Right ventricle myocardium superior (tissue), 1 donor: ENCODE data around the gene ZNRF2. TPM values are rescaled to one million over a fixed set of nuclear protein-coding genes. Genes with fewer than 3 reads are reported as not detected.
"Not testable (repeated sequence)": the region's sequence is repeated elsewhere in the genome, so short reads cannot be mapped to it uniquely, and the experiment has no call there.

Experiments used
- ATAC-seq: fragments of 200-7000 bp; cut with Tn5 transposase; one replicate; pipeline ENCODE4 v1.9.1; 2020; ENCODE audit warnings: mild to moderate bottlenecking; ENCODE audit not compliant: poor library complexity
- DNase-seq: peaks from one replicate; pipeline ENCODE4 v3.0.0-alpha.2; 2020
- intact Hi-C: fragments of 100-400 bp; cut with DNase I; formaldehyde crosslinking; loops from one replicate; pipeline ENCODE4 v1.11.2; 2022
- total RNA-seq: library from RNA; stranded (reverse); fragmentation: NEBNext Ultra II Directional; extraction: Animal tissue kit (Norgen Biotek cat#: 25700); gene quantifications from one replicate; pipeline ENCODE4 v1.2.1, GENCODE V29; 2021
- donor health status: DM: no; HTN: yes; CAD: no; lungs with severe emphysema.

Gene ZNRF2
- total RNA-seq, 1 donor from 2014 or later, result 7.2 TPM

DNA sequence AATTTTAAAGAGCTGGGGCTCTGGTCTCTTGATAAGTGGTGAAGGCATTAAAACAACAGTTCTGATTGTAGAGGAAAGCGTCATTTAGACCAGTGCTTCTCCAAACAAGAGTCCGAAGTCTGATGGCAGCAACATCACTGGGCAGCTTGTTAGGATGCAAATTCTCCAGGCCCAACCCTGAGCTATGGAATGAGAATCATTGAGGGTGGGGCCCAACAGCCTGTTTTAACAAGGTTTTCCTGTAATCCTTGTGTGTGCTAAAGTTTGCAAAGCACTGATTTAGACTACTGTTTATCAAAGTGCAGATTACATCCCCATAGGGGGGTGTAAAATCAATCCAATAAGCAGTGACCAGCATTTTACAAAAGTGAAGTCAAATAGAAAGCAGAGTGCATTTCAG, 2.6 kb upstream of the ZNRF2 start:
- intact Hi-C loops, result loop anchor here (5.0 kb wide), 1 partner anchor 131 kb away; no protein-coding TSS in a partner anchor
- no peak for ATAC-seq
- DNase-seq, result no peak

GRCh38 chr7:30282735-30283134, 1.7 kb upstream of the ZNRF2 start:
- no peak for ATAC-seq
- intact Hi-C loops, result loop anchor here (5.0 kb wide), 1 partner anchor 130 kb away; no protein-coding TSS in a partner anchor
- no peak for DNase-seq

DNA sequence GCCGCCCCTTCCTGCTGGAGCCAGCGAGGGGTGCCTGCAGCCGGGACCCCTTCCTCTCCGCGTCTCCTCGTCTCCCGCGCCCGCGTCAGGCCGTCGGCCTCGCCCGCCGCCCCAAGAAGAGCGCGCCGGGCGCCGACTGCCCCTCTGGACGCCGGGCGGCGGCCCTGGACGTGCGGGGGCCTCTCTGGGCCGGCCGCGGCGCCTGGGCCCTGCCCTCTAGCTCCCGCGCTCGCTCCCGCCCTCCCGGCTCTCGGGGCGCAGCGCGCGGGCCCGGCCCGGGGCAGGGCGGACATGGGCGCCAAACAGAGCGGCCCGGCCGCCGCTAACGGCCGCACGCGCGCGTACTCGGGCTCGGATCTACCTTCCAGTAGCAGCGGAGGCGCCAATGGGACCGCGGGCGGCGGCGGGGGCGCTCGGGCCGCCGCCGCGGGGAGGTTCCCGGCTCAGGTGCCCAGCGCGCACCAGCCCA, 704 bp downstream of the ZNRF2 start:
- intact Hi-C loops, result no loop called here
- DNase-seq, result peak; percentile 65
- peak; percentile 25 for ATAC-seq

DNA sequence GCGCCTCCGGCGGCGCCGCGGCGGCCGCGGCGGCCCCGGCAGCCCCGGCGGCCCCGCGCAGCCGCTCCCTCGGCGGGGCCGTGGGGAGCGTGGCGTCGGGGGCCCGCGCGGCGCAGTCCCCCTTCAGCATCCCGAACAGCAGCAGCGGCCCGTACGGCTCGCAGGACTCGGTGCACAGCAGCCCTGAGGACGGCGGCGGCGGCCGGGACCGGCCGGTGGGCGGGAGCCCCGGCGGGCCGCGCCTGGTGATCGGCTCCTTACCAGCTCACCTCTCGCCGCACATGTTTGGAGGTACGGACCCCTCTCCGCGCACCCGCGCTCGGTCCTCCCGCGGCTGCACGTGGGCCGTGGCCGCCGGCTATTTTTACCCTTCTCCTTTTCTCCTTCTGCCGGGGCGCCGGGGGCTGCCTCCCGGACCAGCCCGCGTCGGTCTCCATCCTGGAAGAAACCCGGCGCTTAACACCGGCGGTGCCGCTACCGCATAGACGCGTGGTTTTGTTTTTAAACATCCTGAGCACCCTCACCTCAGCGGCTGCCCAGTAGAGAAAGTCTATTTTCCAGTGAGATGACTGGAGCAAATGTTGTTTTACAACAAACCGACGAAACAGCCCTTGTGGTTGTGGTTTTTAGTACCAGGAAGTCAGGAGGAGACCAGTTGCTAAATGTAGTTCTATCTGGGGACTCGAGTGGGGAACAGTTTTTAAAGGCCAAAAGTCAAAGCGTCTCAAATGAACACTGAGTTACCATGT, 1.3 kb downstream of the ZNRF2 start:
- intact Hi-C loops, result no loop called here
- ATAC-seq, result no peak
- peak; percentile 55 for DNase-seq

GRCh38 chr7:30286749-30287148, 2.4 kb downstream of the ZNRF2 start:
- intact Hi-C loops, result no loop called here
- DNase-seq (no peak), ATAC-seq (no peak)

DNA sequence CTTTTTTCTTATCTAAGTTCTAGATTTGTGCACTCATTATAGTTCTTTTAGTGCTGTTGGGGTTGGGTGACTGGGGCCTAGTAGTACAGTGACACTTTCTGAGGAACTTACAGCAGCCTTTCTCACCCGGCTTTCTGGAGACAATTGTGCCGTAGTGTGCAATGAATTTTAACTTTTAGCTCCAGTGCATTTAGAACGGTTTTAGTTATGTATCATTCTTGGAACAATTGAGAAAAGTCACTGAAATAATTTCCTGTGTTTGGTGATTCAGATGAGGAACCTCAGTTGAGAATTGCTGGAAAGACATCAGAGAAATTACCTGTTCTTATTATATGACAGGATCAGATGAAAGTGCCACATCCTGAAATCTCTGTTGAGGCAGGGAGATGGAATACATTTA, 3.2 kb downstream of the ZNRF2 start:
- intact Hi-C loops, DNase-seq, ATAC-seq: not testable (repeated sequence)

DNA sequence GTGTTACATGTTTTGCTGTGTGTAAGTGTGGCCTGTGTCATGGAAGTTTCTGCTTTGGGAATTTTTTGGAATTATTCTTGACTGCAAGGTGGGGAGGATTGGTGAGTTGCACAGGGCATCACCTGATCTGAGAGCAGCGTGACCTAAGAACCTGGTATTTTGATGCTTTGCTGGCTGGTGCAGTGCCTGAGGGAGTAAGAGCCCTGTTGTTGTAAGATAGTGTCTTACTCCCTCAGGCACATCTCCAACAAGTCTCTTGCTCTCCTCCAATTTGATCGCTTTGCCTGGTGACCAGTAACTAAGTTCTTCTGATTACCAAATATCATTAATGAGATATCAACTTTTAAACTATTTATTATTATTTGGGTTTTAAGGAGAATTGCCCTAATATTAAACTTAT, 5.2 kb downstream of the ZNRF2 start:
- DNase-seq, result not testable (repeated sequence)

DNA sequence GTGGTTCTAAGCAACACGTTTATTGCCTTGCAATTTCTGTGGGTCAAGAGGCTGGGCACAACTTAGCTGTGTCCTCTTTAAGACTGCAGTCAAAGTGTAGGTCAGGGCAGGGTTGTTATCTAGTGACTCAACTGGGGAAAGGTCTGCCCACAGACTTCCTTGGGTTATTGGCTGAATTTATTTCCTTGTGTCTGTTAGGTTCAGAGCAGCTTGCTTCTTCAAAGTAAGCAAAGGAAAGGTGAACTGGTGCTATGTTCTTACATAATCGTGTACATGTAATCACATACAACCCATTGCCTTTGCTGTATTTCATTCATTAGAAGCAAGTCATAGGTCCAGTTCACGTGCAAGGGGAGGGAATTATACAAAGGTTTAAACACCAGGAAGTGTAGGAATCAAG, 5.9 kb downstream of the ZNRF2 start:
- intact Hi-C loops, DNase-seq, ATAC-seq: not testable (repeated sequence)

More for the DNA sequence above, 5.2 kb downstream of the ZNRF2 start:
- ATAC-seq, intact Hi-C loops: not testable (repeated sequence)

GRCh38 chr7:30292416-30293038, 8.1 kb downstream of the ZNRF2 start:
- intact Hi-C loops, ATAC-seq, DNase-seq: not testable (repeated sequence)

- intact Hi-C loops, ATAC-seq, DNase-seq: not testable (repeated sequence)
Observed at GRCh38 chr7:30296304-30296703, 11.9 kb downstream of the ZNRF2 start.

DNA sequence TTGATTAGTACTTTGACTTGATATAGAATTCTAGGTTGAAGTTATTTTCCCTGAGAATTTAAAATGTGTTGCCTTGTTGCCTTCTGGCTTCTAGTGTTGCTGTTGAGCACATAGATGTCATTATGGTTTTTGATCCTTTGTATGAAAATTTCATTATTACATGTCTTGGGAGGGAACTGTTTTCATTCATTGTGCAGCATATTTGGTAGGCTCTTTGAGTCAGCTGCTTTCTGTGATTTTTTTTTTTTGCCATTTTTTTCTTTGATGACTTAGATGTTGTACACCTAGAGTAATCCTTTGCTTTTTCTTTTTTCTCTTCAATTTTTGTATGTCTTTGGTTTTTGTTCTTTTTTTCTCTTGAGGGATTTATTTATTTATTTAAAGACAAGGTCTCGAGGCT, 13.1 kb downstream of the ZNRF2 start:
- ATAC-seq, DNase-seq, intact Hi-C loops: not testable (repeated sequence)

GRCh38 chr7:30298409-30298808, 14.0 kb downstream of the ZNRF2 start:
- ATAC-seq, DNase-seq, intact Hi-C loops: not testable (repeated sequence)

DNA sequence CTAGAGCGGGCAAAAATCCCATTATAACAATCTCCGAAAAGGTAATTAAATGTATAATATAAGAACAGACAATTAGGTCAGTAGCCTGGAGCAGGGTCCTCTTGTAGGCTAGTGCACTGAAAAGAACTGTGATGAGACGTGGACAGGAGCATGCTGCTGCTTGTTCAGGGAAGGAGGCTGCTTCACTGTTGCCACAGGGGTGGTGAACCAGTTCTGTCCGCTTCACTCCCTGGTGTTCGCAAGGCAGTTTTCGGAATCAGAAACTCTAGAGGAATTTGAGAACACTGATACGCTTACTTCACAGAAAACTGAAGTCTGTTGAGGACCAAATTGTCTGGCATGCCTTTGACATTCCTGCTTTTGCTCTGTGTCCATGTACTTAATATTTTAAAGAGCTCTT, 17.4 kb downstream of the ZNRF2 start:
- ATAC-seq (no peak), DNase-seq (no peak)

DNA sequence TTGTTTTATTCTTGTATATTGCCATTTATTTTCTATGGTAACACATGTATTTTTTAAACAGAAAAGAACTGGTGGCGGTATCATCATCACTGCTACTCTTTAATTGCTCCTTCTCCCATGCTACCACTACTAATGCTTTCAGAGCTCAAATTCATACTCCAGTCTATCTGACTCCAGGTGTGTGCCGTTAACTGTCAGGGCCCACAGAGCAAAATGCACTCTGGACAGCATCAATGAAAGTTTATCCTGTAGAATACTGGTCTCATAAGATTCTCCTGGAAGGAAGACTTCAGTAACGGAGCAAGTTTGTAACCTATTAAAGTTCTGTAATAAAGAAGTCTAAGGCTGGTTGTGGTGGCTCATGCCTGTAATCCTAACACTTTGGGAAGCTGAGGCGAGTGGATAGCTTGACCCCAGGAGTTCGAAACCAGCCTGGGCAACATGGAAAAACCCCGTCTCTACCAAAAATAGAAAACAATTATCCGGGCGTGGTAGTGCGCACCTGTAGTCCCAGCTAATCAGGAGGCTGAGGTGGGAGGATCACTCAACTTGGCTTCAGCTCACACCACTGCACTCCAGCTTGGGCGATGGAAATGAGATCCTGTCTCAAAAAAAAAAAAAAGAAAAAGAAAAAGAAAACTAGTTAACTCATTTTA, 18.4 kb downstream of the ZNRF2 start:
- ATAC-seq (no peak), DNase-seq (no peak)
- intact Hi-C loops, result no loop called here

More for the DNA sequence above, 17.4 kb downstream of the ZNRF2 start:
- intact Hi-C loops, result no loop called here

- DNase-seq (no peak), ATAC-seq (no peak)
- intact Hi-C loops, result no loop called here
Observed at GRCh38 chr7:30303312-30304039, 19.1 kb downstream of the ZNRF2 start.

GRCh38 chr7:30304177-30304884, 19.9 kb downstream of the ZNRF2 start:
- DNase-seq, result no peak
- intact Hi-C loops, result no loop called here
- no peak for ATAC-seq

DNA sequence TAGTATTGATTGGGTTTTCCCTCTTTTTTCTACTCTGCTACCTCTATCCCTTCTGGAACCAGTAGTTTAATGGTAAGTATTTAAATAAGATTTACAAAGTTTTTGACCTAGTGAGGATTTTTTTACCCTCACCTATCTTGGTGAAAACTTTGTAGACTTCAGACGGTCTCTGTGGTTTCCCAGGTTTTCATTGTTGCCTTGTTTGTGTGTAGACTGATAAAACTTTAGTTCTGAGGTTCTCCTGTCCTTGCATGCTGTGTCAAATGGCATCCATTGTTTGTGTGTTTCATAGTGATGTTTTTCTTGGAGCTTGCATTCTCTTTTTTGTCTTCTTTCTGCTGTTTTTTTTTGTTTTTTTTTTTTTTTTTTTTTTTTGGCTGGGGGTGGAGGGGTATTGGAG, 22.6 kb downstream of the ZNRF2 start:
- intact Hi-C loops, result no loop called here
- DNase-seq, result no peak
- ATAC-seq, result no peak

GRCh38 chr7:30308389-30308788, 24.0 kb downstream of the ZNRF2 start:
- no peak for DNase-seq
- ATAC-seq, result no peak
- intact Hi-C loops, result no loop called here
